Neural crest cell (in vitro differentiated cells): ENCODE measurements around the gene SLC22A31. TPM values are rescaled to one million over a fixed set of nuclear protein-coding genes. Genes with fewer than 3 reads are reported as not detected.

Source experiments
- DNase-seq: peaks from one replicate; pipeline ENCODE4 v3.0.0; 2021; ENCODE audit warnings: low read depth, mixed read lengths, low spot score
- H3K27ac Mint-ChIP-seq: one replicate; pipeline ENCODE4 v1.8.0; 2021; ENCODE audit warnings: mild to moderate bottlenecking, mixed read lengths; ENCODE audit not compliant: unreplicated experiment
- H3K27me3 Mint-ChIP-seq: 2 replicates; pipeline ENCODE4 v1.8.0; 2021; ENCODE audit warnings: low read depth, mild to moderate bottlenecking, mixed read lengths
- H3K36me3 Mint-ChIP-seq: 2 replicates; pipeline ENCODE4 v1.8.0; 2021; ENCODE audit warnings: low read depth, mild to moderate bottlenecking, mixed read lengths
- H3K4me1 Mint-ChIP-seq: 2 replicates; pipeline ENCODE4 v1.8.0; 2021; ENCODE audit warnings: mixed read lengths
- H3K4me3 Mint-ChIP-seq: one replicate; pipeline ENCODE4 v1.8.0; 2021; ENCODE audit warnings: mild to moderate bottlenecking, mixed read lengths
- H3K9me3 Mint-ChIP-seq: 2 replicates; pipeline ENCODE4 v1.8.0; 2021; ENCODE audit warnings: mixed read lengths
- CTCF ChIP-seq: fragments of 200-600 bp; sonication (generic); conservative IDR thresholded peaks from 2 replicates; pipeline ENCODE4 v1.5.0; 2021; ENCODE audit warnings: antibody characterized with exemption, mild to moderate bottlenecking
- total RNA-seq: library from RNA; stranded (reverse); gene quantifications from 2 replicates; pipeline ENCODE4 v1.2.1, GENCODE V29; 2021

Gene SLC22A31
- total RNA-seq, 1 donor from 2014 or later = 1.4 TPM

- H3K4me1 Mint-ChIP-seq = no peaks in the 10 kb centered on the region
- peaks cover 3% of the 10 kb centered on the region for H3K36me3 Mint-ChIP-seq
- H3K27ac Mint-ChIP-seq = no peak overlapping the region
- no peak for TF ChIP-seq CTCF
- H3K27me3 Mint-ChIP-seq = peaks cover 38% of the 10 kb centered on the region
- H3K4me3 Mint-ChIP-seq = no peak overlapping the region
- DNase-seq = no peak
- H3K9me3 Mint-ChIP-seq = no peaks in the 10 kb centered on the region
These were observed 2.5 kb downstream of the SLC22A31 start for GRCh38 chr16:89197633-89198416.

DNA sequence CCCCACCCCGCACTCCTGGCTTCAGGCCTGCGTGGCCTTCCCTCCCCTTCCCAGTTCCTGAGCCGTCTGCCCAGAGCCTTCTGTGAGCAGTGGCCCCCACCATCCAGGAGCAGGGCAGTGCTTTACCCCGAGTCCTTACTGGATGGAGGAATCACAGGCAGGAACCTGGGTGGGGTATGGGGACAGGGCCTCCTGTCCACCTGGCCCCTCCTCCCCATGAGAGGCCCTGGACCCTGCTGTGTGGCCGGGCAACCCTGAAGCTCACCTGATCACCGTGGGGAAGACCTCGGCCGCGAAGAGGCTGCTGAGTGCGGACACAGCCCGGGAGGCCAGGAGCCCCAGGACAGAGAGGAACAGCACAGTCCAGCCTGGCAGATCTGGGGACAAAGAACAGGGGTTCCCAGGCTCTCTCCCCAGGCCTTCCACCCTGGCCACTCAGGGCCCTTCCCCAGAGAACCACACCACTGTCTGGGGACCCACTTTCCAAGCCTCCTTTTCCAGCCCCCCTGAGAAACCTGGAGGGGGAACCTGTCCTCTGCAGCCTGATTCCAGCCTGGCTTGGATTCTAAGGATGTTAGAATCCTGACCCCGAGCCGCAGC, 3.2 kb downstream of the SLC22A31 start:
- no peak overlapping the region for H3K4me3 Mint-ChIP-seq
- no peak for TF ChIP-seq CTCF
- peaks cover 31% of the 10 kb centered on the region for H3K27me3 Mint-ChIP-seq
- H3K4me1 Mint-ChIP-seq = no peaks in the 10 kb centered on the region
- no peak overlapping the region for H3K27ac Mint-ChIP-seq
- DNase-seq = no peak
- no peaks in the 10 kb centered on the region for H3K36me3 Mint-ChIP-seq
- H3K9me3 Mint-ChIP-seq = no peaks in the 10 kb centered on the region

DNA sequence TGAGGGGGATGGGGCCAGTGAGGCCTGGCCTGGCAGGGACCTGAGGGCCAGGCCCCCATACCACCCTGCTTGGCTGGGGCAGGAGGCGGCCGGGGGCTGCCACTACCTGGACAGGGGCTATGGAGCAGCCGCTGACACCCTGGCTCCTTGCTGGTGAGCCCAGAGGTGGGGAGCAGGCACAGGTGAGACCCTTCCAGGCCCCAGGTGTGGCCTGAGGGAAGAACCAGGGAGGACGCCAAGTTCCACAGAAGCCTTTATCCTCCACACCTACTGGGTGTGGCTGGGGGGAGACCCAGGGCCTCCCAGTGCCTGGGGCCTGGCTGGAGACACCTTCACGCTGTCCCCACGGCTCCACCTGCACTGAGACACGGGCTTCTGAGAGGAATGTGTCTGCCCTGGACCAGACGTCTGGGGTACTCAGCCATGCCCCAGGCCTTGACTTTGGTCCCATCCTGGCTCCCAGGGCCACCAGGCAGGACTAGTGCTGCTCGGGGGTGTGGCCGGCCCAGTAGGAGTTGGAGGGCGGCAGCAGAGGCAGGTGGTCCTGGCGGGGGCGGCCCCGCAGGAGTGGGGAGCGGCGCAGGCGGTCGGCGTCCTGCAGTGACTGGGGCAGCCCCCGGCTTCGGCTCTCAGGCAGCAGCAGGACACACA, 4.7 kb downstream of the SLC22A31 start:
- H3K4me3 Mint-ChIP-seq = no peak overlapping the region
- no peak for TF ChIP-seq CTCF
- no peak for DNase-seq
- H3K9me3 Mint-ChIP-seq = no peaks in the 10 kb centered on the region
- H3K27me3 Mint-ChIP-seq = peaks cover 33% of the 10 kb centered on the region
- no peaks in the 10 kb centered on the region for H3K36me3 Mint-ChIP-seq
- no peak overlapping the region for H3K27ac Mint-ChIP-seq
- peaks cover 4% of the 10 kb centered on the region for H3K4me1 Mint-ChIP-seq

- no peak for TF ChIP-seq CTCF
- no peaks in the 10 kb centered on the region for H3K36me3 Mint-ChIP-seq
- no peak for DNase-seq
- H3K27ac Mint-ChIP-seq = no peak overlapping the region
- no peaks in the 10 kb centered on the region for H3K9me3 Mint-ChIP-seq
- H3K27me3 Mint-ChIP-seq = peaks cover 29% of the 10 kb centered on the region
- H3K4me3 Mint-ChIP-seq = no peak overlapping the region
- peaks cover 4% of the 10 kb centered on the region for H3K4me1 Mint-ChIP-seq
These were observed 5.7 kb downstream of the SLC22A31 start for GRCh38 chr16:89194340-89195311.
